Fibroblast of skin of scalp (primary cell): ENCODE data around the gene AKAP9.
"Not testable (repeated sequence)": the region's sequence is repeated elsewhere in the genome, so short reads cannot be mapped to it uniquely, and the experiment has no call there.

ENCODE experiments used
- DNase-seq: peaks from one replicate; pipeline ENCODE4 v3.0.0-alpha.2; 2013

Gene AKAP9

DNA sequence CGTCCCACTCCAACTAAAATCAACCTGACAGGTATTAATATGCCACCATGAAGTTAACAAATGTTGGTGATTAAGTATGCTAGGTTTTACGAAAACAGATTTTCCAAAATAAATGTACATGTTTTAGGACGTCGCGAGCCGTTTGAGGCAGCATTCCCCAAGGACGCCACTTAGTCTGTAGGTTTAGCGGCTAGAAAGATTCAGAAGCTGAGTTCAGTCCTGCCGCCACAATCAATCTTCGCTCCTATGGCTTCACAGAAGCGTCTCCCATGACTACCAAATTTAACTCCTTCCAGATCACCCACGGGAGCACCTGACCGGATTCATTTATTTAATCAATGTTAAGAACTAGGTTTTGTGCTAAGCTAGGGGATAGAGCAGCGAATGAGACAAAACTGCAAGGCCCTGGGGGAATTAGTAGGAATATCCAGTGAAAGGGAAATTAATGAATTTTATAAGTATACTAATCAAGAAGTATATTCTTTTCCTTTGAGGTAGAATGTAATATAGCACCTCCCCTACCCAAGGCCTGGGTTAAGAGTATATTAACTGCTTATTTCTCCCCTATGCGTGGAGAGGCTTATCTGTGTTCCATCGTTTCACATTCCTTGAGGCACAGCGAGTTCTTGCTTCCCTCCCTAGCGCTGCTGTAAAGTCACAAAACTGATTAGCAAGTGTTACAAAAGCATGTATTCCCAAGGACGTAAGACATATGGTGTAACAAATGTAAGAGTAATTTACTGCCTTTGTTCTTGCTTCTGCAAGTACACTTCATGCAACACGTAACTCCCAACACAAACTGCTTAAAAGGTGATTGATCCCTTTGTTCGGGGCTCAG lies 194.6 kb downstream of the AKAP9 start:
- DNase-seq, result peak; percentile 22

GRCh38 chr7:92137557-92137956 lies 196.9 kb downstream of the AKAP9 start:
- no peak for DNase-seq

GRCh38 chr7:92141161-92141560 lies 200.5 kb downstream of the AKAP9 start:
- DNase-seq, result no peak

DNA sequence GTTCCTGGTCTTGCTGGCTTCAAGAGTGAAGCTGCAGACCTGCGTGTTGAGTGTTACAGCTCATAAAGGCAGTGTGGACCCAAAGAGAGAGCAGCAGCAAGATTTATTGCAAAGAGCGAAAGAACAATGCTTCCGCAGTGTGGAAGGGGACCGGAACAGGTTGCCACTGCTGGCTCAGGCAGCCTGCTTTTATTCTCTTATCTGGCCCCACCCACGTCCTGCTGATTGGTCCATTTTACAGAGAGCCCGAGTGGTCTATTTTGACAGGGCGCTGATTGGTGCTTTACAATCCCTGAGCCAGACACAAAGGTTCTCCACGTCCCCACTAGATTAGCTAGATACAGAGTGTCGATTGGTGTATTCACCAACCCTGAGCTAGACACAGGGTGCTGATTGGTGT lies 202.1 kb downstream of the AKAP9 start:
- not testable (repeated sequence) for DNase-seq

DNA sequence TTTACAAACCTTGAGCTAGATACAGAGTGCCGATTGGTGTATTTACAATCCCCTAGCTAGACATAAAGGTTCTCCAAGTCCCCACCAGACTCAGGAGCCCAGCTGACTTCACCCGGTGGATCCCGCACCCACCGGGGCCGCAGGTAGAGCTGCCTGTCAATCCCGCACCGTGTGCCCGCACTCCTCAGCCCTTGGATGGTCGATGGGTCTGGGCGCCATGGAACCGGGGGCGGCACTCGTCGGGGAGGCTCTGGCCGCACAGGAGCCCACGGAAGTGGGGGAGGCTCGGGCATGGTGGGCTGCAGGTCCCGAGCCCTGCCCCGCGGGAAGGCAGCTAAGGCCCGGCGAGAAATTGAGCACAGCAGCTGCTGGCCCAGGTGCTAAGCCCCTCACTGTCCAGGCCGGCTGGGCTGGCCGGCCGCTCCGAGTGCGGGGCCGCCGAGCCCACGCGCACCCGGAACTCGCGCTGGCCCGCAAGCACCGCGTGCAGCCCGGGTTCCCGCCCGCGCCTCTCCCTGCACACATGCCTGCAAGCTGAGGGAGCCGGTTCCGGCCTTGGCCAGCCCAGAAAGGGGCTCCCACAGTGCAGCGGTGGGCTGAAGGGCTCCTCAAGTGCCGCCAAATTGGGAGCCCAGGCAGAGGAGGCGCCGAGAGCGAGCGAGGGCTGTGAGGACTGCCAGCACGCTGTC lies 202.7 kb downstream of the AKAP9 start:
- not testable (repeated sequence) for DNase-seq

- no peak for DNase-seq
These were observed 209.1 kb downstream of the AKAP9 start for GRCh38 chr7:92149736-92150239.

DNA sequence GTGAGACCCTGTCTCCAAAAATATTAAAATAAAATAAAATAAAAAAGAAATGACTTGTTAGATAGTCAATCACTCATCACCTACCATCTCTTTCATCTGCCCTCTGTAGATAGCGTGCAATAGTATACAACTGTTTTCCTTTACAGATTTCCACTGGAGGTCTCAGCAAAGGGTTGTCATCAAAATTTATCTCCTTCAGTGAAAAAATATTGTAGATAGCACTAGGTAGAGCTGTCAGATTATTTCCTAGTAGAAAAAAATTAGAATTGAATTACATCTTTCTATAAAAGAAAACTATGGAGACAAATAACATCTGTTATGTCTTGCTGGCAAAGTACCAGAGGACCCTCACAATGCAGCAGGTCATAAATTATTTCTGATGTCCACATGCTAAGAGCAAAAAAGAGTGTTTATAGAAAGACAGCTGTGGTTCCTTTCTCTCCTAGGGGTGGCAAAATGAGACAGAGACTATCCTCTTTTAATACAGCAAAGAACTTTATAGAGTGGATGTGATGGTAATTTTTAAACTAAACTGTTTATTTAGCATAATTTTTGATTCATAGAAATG lies 209.9 kb downstream of the AKAP9 start:
- no peak for DNase-seq

GRCh38 chr7:92155108-92155739 lies 214.6 kb downstream of the AKAP9 start:
- DNase-seq, result no peak

GRCh38 chr7:92156990-92157389 lies 216.3 kb downstream of the AKAP9 start:
- peak; percentile 10 for DNase-seq

GRCh38 chr7:92158660-92159575 lies 218.3 kb downstream of the AKAP9 start:
- DNase-seq, result peak; percentile 91
